CD4-positive, alpha-beta T cell treated with Interleukin-21 for 1 hour (primary cell): ENCODE results near the gene ZER1.
"Not testable (repeated sequence)": the region's sequence is repeated elsewhere in the genome, so short reads cannot be mapped to it uniquely, and the experiment has no call there.

Experiments
- DNase-seq: peaks from one replicate; pipeline ENCODE4 v3.0.0-alpha.2; 2020

The ZER1 gene

GRCh38 chr9:128786681-128787601, 15.2 kb upstream of the ZER1 start, which contains the start of gene TBC1D13:
TSS of gene TBC1D13 (plus strand) at chr9:128787253. CDS start at chr9:128787354, 101 bp downstream.
- peak; percentile 91 for DNase-seq

- no peak for DNase-seq
Observed at GRCh38 chr9:128785427-128785826, 13.7 kb upstream of the ZER1 start.

GRCh38 chr9:128782669-128783068, 10.9 kb upstream of the ZER1 start:
- DNase-seq, result no peak

GRCh38 chr9:128781187-128782070, 9.7 kb upstream of the ZER1 start:
- DNase-seq, result no peak

- DNase-seq, result not testable (repeated sequence)
Observed at GRCh38 chr9:128780093-128780492, 8.4 kb upstream of the ZER1 start.

GRCh38 chr9:128774804-128775203, 3.1 kb upstream of the ZER1 start:
- no peak for DNase-seq

- no peak for DNase-seq
Observed at GRCh38 chr9:128773049-128773448, 1.3 kb upstream of the ZER1 start.

- peak; percentile 30 for DNase-seq
Observed at GRCh38 chr9:128771094-128771721, 519 bp downstream of the ZER1 start.

- no peak for DNase-seq
Observed at GRCh38 chr9:128770286-128771030, 1.3 kb downstream of the ZER1 start.

- DNase-seq, result no peak
Observed at GRCh38 chr9:128768606-128769005, 3.1 kb downstream of the ZER1 start.

- no peak for DNase-seq
Observed at GRCh38 chr9:128765499-128765898, 6.2 kb downstream of the ZER1 start.

GRCh38 chr9:128764361-128764760, 7.4 kb downstream of the ZER1 start:
- DNase-seq, result peak; percentile 6

GRCh38 chr9:128762671-128763449, 8.9 kb downstream of the ZER1 start:
- DNase-seq, result no peak

- DNase-seq, result no peak
Observed at GRCh38 chr9:128757602-128758001, 14.1 kb downstream of the ZER1 start.

- no peak for DNase-seq
Observed at GRCh38 chr9:128753627-128754026, 18.1 kb downstream of the ZER1 start.

GRCh38 chr9:128750926-128751595, 20.7 kb downstream of the ZER1 start:
- DNase-seq, result no peak

GRCh38 chr9:128747241-128747640, 24.5 kb downstream of the ZER1 start:
- DNase-seq, result no peak

GRCh38 chr9:128743421-128743820, 28.3 kb downstream of the ZER1 start:
- no peak for DNase-seq

GRCh38 chr9:128742401-128742800, 29.3 kb downstream of the ZER1 start:
- no peak for DNase-seq

GRCh38 chr9:128735373-128735772, 36.4 kb downstream of the ZER1 start:
- DNase-seq, result no peak

- peak; percentile 10 for DNase-seq
Observed at GRCh38 chr9:128733256-128733655, 38.5 kb downstream of the ZER1 start.
